Spleen (tissue), 7 donors: ENCODE results near the gene NADK.

ENCODE experiments used
- CTCF ChIP-seq, 11 experiments: fragments of 200-600 bp in 7 of 11; fragments of 450-650 bp in 4 of 11; sonication (generic) in 4 of 11; IDR thresholded peaks in 8 of 11; conservative IDR thresholded peaks in 3 of 11; 1 replicate in 7 of 11; 2 replicates in 4 of 11; pipeline versions ENCODE4 v1.4.0 to v1.8.0; 2016 to 2021; ENCODE audit warnings: antibody characterized with exemption in 11 of 11, inconsistent platforms in 4 of 11, mild to moderate bottlenecking in 1 of 11
- POLR2A ChIP-seq, 3 donors: fragments of 450-650 bp; IDR thresholded peaks; one replicate each; pipeline ENCODE4 v1.5.1; 2017; ENCODE audit warnings: antibody characterized with exemption in 3 of 3, mild to moderate bottlenecking in 1 of 3
- donor health status: DM: no; HTN: no; CAD: no; lungs with moderate emphysema.
- donor health status: DM: no; HTN: no; CAD: no.
- donor health status: DM: no; HTN: no; CAD: no.

GRCh38 chr1:1761504-1762376 lies 16.5 kb downstream of the NADK start:
- TF ChIP-seq CTCF (IDR thresholded peaks at IDR 0.05 in 8 of 11, conservative IDR thresholded peaks at IDR 0.05 in 3 of 11) (no peak), POLR2A (IDR thresholded peaks at IDR 0.05) (no peak)
